Measurements from ENCODE around the gene TPSAB1. TPM values are rescaled to one million over a fixed set of nuclear protein-coding genes. Genes with fewer than 3 reads are reported as not detected.

TPSAB1 gene
- total RNA-seq, 3 donors from 2014 or later: 7.8 to 51.7 (median 46.2) TPM

- TF ChIP-seq CTCF (IDR thresholded peaks at IDR 0.05): no peak
- intact Hi-C loops (cut with DNase I, micrococcal nuclease): no loop called here
- DNase-seq: peak in 1 of 3 donors; percentile 40
- H3K9me3 ChIP-seq: no peaks in the 10 kb centered on the region
- H3K4me1 ChIP-seq (ENCODE audit: low read depth): no peaks in the 10 kb centered on the region
- H3K36me3 ChIP-seq (ENCODE audit: low read depth): no peaks in the 10 kb centered on the region
- no peak overlapping the region for H3K4me3 ChIP-seq
- ATAC-seq: peak; percentile 25
Measured at GRCh38 chr16:1220841-1221627, 19.5 kb upstream of the TPSAB1 start.

- intact Hi-C loops (cut with DNase I, micrococcal nuclease): no loop called here
- Histone ChIP-seq H3K36me3 (ENCODE audit: low read depth) (no peaks in the 10 kb centered on the region), H3K4me1 (ENCODE audit: low read depth) (no peaks in the 10 kb centered on the region), H3K4me3 (no peak overlapping the region), H3K9me3 (no peaks in the 10 kb centered on the region)
- ATAC-seq (no peak), DNase-seq (peak in 2 of 3 donors; percentile 38 to 40)
- no peak for TF ChIP-seq CTCF (IDR thresholded peaks at IDR 0.05)
Measured at GRCh38 chr16:1221628-1222552, 18.6 kb upstream of the TPSAB1 start.

GRCh38 chr16:1222553-1223354, 17.8 kb upstream of the TPSAB1 start:
- ATAC-seq (no peak), DNase-seq (no peak)

GRCh38 chr16:1223355-1224214, 16.9 kb upstream of the TPSAB1 start:
- Histone ChIP-seq H3K36me3 (ENCODE audit: low read depth) (no peaks in the 10 kb centered on the region), H3K9me3 (no peaks in the 10 kb centered on the region), H3K4me3 (no peak overlapping the region), H3K4me1 (ENCODE audit: low read depth) (no peaks in the 10 kb centered on the region)
- intact Hi-C loops (cut with DNase I, micrococcal nuclease): no loop called here
- ATAC-seq (no peak), DNase-seq (no peak)
- no peak for TF ChIP-seq CTCF (IDR thresholded peaks at IDR 0.05)

More at GRCh38 chr16:1222553-1223354, 17.8 kb upstream of the TPSAB1 start:
- no peaks in the 10 kb centered on the region for H3K9me3 ChIP-seq
- TF ChIP-seq CTCF (IDR thresholded peaks at IDR 0.05): no peak
- H3K4me1 ChIP-seq (ENCODE audit: low read depth): no peaks in the 10 kb centered on the region
- H3K36me3 ChIP-seq (ENCODE audit: low read depth): no peaks in the 10 kb centered on the region
- intact Hi-C loops (cut with DNase I, micrococcal nuclease): no loop called here
- no peak overlapping the region for H3K4me3 ChIP-seq
